Lower lobe of right lung (tissue), 2 donors: ENCODE data around the gene NAA80. TPM values are rescaled to one million over a fixed set of nuclear protein-coding genes. Genes with fewer than 3 reads are reported as not detected.

Experiments used
- ATAC-seq, 2 donors: fragments of 200-7000 bp; cut with Tn5 transposase; one replicate each; pipeline ENCODE4 v1.9.1; 2020 to 2022; ENCODE audit warnings: mild to moderate bottlenecking in 2 of 2, moderate library complexity in 2 of 2
- DNase-seq: peaks from one replicate; pipeline ENCODE4 v3.0.0-alpha.2; 2020
- H3K27ac ChIP-seq: fragments of 200-600 bp; one replicate; pipeline ENCODE4 v1.8.0; 2022
- H3K27me3 ChIP-seq: fragments of 200-600 bp; one replicate; pipeline ENCODE4 v1.8.0; 2022; ENCODE audit warnings: low read depth
- H3K36me3 ChIP-seq: fragments of 200-600 bp; one replicate; pipeline ENCODE4 v1.8.0; 2022; ENCODE audit warnings: mild to moderate bottlenecking
- H3K4me1 ChIP-seq: fragments of 200-600 bp; one replicate; pipeline ENCODE4 v1.8.0; 2022
- H3K4me3 ChIP-seq: fragments of 200-600 bp; one replicate; pipeline ENCODE4 v1.8.0; 2022; ENCODE audit warnings: mild to moderate bottlenecking
- H3K9me3 ChIP-seq: fragments of 200-600 bp; one replicate; pipeline ENCODE4 v1.8.0; 2022
- intact Hi-C: fragments of 100-400 bp; cut with DNase I; formaldehyde crosslinking; loops from one replicate; pipeline ENCODE4 v1.11.0; 2022
- long read RNA-seq: library from polyadenylated mRNA; unstranded; transcript quantifications from one replicate; pipeline ENCODE4 v2.0.0, GENCODE V29; 2021
- total RNA-seq: library from RNA; stranded (reverse); fragmentation: NEBNext Ultra II Directional; extraction: Animal tissue kit (Norgen Biotek cat#: 25700); gene quantifications from one replicate; pipeline ENCODE4 v1.2.1, GENCODE V29; 2021
- TF ChIP-seq, protein P1 (sequence below): fragments of 200-600 bp; IDR thresholded peaks from one replicate; pipeline ENCODE4 v1.8.0; 2022; ENCODE audit warnings: antibody characterized with exemption, mild to moderate bottlenecking
- donor health status: DM: no; HTN: yes; CAD: no; lungs with severe emphysema.

Gene NAA80, protein sequence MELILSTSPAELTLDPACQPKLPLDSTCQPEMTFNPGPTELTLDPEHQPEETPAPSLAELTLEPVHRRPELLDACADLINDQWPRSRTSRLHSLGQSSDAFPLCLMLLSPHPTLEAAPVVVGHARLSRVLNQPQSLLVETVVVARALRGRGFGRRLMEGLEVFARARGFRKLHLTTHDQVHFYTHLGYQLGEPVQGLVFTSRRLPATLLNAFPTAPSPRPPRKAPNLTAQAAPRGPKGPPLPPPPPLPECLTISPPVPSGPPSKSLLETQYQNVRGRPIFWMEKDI
- 9.3 TPM for total RNA-seq
- long read RNA-seq, partial matches to known transcripts = 0 of 5 reads
- long read RNA-seq, other reads (novel, unspliced or antisense) = 1 of 5 reads

GRCh38 chr3:50298836-50299637, at the start of gene NAA80, which contains the start of gene HYAL3:
Gene NAA80 (minus strand): TSS chr3:50299405. CDS start chr3:50297463, 1,942 bp downstream.
Gene HYAL3 (minus strand): TSS chr3:50299405. CDS start chr3:50295602, 3,803 bp downstream.
- DNase-seq (peak; percentile 99), ATAC-seq (peak; percentile 90 to 94)
- intact Hi-C loops = no loop called here
- TF ChIP-seq, protein P1, sequence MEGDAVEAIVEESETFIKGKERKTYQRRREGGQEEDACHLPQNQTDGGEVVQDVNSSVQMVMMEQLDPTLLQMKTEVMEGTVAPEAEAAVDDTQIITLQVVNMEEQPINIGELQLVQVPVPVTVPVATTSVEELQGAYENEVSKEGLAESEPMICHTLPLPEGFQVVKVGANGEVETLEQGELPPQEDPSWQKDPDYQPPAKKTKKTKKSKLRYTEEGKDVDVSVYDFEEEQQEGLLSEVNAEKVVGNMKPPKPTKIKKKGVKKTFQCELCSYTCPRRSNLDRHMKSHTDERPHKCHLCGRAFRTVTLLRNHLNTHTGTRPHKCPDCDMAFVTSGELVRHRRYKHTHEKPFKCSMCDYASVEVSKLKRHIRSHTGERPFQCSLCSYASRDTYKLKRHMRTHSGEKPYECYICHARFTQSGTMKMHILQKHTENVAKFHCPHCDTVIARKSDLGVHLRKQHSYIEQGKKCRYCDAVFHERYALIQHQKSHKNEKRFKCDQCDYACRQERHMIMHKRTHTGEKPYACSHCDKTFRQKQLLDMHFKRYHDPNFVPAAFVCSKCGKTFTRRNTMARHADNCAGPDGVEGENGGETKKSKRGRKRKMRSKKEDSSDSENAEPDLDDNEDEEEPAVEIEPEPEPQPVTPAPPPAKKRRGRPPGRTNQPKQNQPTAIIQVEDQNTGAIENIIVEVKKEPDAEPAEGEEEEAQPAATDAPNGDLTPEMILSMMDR = peak; percentile 49
- H3K36me3 ChIP-seq = no peaks in the 10 kb centered on the region
- H3K27ac ChIP-seq = peak within 1 kb of the TSS; percentile 88
- H3K27me3 ChIP-seq = no peaks in the 10 kb centered on the region
- peak within 1 kb of the TSS; percentile 75 for H3K4me3 ChIP-seq
- no peaks in the 10 kb centered on the region for H3K9me3 ChIP-seq
- peaks cover 55% of the 10 kb centered on the region for H3K4me1 ChIP-seq

DNA sequence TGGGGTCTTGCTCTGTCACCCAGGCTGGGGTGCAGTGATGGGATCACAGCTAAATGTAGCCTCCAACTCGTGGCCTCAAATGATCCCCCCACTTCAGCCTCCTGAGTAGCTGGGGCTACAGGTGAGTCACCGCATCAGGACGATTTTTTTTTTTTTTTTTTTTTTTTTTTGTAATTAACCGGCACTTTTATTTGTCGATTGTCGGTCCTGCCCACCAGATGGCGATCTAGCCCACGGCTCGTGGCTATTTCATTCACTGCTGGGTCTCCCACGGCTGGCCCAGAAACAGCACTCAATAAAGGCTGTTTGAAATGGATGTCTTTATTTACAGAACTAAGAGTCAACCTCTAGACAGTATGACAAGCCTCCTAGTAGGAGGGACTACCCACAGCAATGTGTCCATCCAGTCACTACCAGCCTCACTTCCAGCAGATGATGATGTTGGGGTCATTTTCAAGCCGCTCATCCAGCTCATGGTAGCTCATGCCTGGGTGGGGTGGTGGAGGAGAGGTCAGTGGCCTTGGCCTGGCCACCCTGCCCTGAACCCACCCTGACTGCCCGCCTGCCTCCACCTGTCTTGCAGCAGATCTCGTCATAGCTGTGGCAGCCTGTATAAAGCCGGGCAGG, 48.1 kb upstream of the NAA80 start:
- Histone ChIP-seq H3K9me3 (no peaks in the 10 kb centered on the region), H3K4me1 (peaks cover 52% of the 10 kb centered on the region), H3K36me3 (peaks cover 16% of the 10 kb centered on the region), H3K27ac (no peak overlapping the region), H3K27me3 (no peaks in the 10 kb centered on the region), H3K4me3 (no peak overlapping the region)
- ATAC-seq (peak; percentile 2 to 4), DNase-seq (peak; percentile 78)
- intact Hi-C loops = no loop called here
- TF ChIP-seq, protein P1 = peak; percentile 57

DNA sequence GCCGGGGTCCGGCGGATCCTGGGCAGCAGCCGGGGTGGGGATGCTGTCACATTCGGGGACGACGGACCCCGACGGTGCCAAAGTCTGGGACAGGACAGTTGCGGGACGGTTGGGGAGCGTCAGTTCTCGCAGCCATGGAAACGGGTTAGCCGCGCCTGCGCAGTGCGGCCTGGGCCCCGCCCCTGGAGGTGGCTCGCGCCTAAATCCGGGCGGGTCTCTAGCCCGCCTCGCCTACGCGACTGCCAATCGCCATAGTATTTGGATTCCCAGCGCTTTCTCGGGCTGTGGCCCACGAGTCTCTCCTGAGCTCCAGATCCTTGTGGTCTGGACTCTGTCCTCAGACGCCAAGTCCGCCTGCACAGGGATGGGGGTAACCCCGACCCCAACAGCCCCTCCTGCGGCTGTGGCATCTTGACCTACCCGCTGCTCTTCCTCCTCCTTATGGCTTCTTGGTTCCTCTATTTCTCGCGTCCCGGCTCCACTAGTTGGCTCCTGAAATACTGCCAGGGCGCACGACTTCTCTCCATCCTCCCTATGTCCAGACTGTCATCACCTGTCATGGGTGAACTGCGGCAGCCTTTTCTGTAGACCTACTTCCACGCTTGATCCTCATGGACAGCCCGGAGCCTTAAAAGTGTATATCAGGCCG, 46.5 kb upstream of the NAA80 start, which contains the start of gene ZMYND10:
ZMYND10 (minus strand) TSS at position 147 of the 649 bp plus-strand sequence. CDS start 153 bp downstream, outside the sequence.
- H3K27ac ChIP-seq = peak within 1 kb of the TSS; percentile 59
- TF ChIP-seq, protein P1 = no peak
- ATAC-seq (peak; percentile 41 to 55), DNase-seq (peak; percentile 84)
- peaks cover 51% of the 10 kb centered on the region for H3K4me1 ChIP-seq
- H3K27me3 ChIP-seq = no peaks in the 10 kb centered on the region
- intact Hi-C loops = no loop called here
- H3K9me3 ChIP-seq = no peaks in the 10 kb centered on the region
- peak within 1 kb of the TSS; percentile 49 for H3K4me3 ChIP-seq
- peaks cover 16% of the 10 kb centered on the region for H3K36me3 ChIP-seq

DNA sequence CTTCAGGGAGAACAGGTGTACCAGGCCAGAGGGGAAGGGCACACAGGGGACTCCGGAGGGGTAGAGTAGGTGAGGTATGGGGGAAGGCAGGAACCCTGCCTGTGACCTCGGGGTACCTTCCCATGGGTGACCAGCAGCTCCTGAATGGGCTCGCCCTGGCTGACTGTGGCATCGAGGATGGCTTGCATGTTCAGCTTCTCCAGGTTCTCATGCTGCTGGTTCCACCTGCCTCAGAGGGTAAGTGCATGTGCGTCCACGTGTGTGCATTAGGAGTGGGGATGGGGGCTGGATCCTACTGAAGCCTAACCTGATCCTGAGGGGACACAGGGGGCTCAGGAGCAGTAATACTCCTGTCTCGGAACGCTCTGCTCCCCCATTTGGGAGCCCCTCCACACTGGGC, 45.8 kb upstream of the NAA80 start:
- ATAC-seq = no peak
- TF ChIP-seq, protein P1 = no peak
- Histone ChIP-seq H3K9me3 (no peaks in the 10 kb centered on the region), H3K4me1 (peaks cover 53% of the 10 kb centered on the region), H3K36me3 (peaks cover 16% of the 10 kb centered on the region), H3K4me3 (peak overlapping the region; percentile 49), H3K27ac (no peak overlapping the region), H3K27me3 (no peaks in the 10 kb centered on the region)
- intact Hi-C loops = no loop called here
- no peak for DNase-seq
